Measurements from ENCODE around the gene WFIKKN1. TPM values are rescaled to one million over a fixed set of nuclear protein-coding genes. Genes with fewer than 3 reads are reported as not detected.

WFIKKN1 gene
- total and polyA plus RNA-seq, 2 of the 13 experiments (the other 11 are each of a cell fraction or from before 2014, with no cell fraction given) = 1.7 to 4.9 TPM

DNA sequence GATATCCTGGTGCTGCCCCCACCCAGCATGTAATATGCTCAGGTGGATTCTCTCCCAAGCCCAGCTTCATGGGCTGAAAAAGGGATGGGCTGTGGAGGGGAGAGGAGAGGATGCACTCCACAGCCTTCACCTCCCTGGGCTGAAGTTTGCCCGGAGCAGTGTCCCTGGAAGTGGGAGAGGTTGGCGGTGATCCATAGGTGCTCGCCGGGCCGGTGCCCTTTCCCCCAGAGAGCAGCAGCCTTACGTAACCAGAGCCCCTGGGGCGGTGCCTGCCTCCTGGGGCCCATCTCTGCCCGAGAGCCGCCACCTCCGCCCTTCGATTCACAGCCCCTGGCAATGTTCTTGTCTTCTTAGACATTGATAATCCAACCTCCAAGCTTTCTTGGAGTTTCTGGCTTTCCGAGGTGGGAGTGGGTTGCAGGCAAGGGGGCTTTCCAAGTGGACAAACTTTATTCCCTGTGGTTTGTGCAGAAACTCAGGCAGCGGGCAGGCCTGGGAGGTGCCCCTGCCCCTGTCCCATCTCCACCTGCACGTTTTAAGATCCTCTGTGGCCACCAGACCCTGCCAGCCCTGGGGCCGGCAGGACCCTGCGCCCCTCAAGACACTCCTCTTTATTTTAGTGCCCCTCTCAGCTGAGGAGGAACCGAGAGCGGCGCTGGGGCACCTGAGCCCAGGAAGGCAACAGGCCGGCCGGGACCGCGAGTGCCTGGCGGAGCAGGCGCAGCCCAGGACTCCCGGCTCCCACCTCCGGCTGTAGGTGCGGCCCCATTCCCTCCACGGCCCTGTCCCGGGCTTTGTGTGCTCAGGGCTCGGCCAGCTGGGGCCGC, 15.3 kb downstream of the WFIKKN1 start:
- Histone ChIP-seq H3K4me3 (replicated peaks in 1 of 3; ENCODE audit: insufficient read depth in 1 of 3, low read depth in 2 of 3, low read length in 3 of 3) (peak overlapping the region in 2 of 3 experiments; percentile 8 to 31; a peak in 1 of 6 replicates), H2AFZ (ENCODE audit: low read length) (no peak overlapping the region), H3K27me3 (ENCODE audit: control insufficient read depth in 1 of 2, insufficient read depth in 2 of 2, low read length in 2 of 2) (no peaks in the 10 kb centered on the region), H3K4me2 (ENCODE audit: low read depth, low read length) (peak overlapping the region; percentile 54), H3K36me3 (replicated peaks in 1 of 2; ENCODE audit: control insufficient read depth in 1 of 2, insufficient read depth in 2 of 2, low read length in 2 of 2) (no peaks in the 10 kb centered on the region), H3K4me1 (ENCODE audit: insufficient read depth, low read length) (peaks cover 78% of the 10 kb centered on the region), H3K9ac (ENCODE audit: insufficient read depth, low read depth, low read length) (peak overlapping the region; percentile 7; the same call in 1 of the 2 replicates), H3K9me3 (ENCODE audit: low read length) (no peaks in the 10 kb centered on the region), H3K79me2 (ENCODE audit: insufficient read depth, low read length) (peaks cover 31% of the 10 kb centered on the region), H3K27ac (ENCODE audit: extremely low read length, insufficient read depth, low read length) (peak overlapping the region; percentile 62), H4K20me1 (ENCODE audit: insufficient read depth, low read length) (peaks cover 4% of the 10 kb centered on the region; the same call in 1 of the 2 replicates)
- intact Hi-C loops (cut with micrococcal nuclease; ENCODE audit: unreplicated experiment) (loop anchor here (10.0 kb wide), 1 partner anchor 61 kb away; no protein-coding TSS in a partner anchor), in situ Hi-C loops (cut with HindIII; ENCODE audit: extremely low pct_ligation_motif_present, low pct_unique_long_range_greater_than_20kb) (no loop called here)
- ATAC-seq = peak; percentile 9; the same call in 2 of the 3 replicates
- CTCF ChIA-PET (ENCODE audit: low intra/inter-chr PET ratio, low total read pairs) = no interaction called here
- no TSS peak for BruUV-seq (replicated peaks)
- DNase-seq (ENCODE audit: low spot score) = peak; percentile 65
- peak; percentile 79 for FAIRE-seq
- 81% methylated on average over 20 of the region's 32 CpGs for WGBS (ENCODE audit: low lambda C conversion rate)
- POLR2A ChIA-PET = interaction anchor here (0.6 kb wide), 1 partner anchor 10 kb away, joined by 3 read pairs; the partner anchor contains the start of gene METTL26
- TF ChIP-seq, protein P1, sequence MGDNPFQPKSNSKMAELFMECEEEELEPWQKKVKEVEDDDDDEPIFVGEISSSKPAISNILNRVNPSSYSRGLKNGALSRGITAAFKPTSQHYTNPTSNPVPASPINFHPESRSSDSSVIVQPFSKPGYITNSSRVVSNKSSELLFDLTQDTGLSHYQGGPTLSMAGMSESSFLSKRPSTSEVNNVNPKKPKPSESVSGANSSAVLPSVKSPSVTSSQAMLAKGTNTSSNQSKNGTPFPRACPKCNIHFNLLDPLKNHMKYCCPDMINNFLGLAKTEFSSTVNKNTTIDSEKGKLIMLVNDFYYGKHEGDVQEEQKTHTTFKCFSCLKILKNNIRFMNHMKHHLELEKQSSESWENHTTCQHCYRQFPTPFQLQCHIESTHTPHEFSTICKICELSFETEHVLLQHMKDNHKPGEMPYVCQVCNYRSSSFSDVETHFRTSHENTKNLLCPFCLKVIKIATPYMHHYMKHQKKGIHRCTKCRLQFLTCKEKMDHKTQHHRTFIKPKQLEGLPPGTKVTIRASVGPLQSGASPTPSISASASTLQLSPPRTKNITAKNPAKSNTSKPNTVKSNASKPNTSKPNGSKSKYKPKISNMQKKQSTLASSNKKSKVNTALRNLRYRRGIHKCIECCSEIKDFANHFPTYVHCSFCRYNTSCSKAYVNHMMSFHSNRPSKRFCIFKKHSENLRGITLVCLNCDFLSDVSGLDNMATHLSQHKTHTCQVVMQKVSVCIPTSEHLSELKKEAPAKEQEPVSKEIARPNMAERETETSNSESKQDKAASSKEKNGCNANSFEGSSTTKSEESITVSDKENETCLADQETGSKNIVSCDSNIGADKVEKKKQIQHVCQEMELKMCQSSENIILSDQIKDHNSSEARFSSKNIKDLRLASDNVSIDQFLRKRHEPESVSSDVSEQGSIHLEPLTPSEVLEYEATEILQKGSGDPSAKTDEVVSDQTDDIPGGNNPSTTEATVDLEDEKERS (CRISPR knock-in tag; IDR thresholded peaks at IDR 0.05) = no peak
- TF ChIP-seq ZNF629 (CRISPR knock-in tag; conservative IDR thresholded peaks at IDR 0.05) (no peak), HOXA9 (CRISPR knock-in tag; IDR thresholded peaks at IDR 0.05; ENCODE audit: borderline replicate concordance) (no peak), GABPB1 (CRISPR knock-in tag; IDR thresholded peaks at IDR 0.05) (peak; percentile 45; the same call in 1 of the 2 replicates), ZNF562 (CRISPR knock-in tag; IDR thresholded peaks at IDR 0.05; ENCODE audit: borderline replicate concordance) (no peak), SATB2 (CRISPR knock-in tag; IDR thresholded peaks at IDR 0.05) (no peak), HNRNPL (IDR thresholded peaks at IDR 0.05; ENCODE audit: low read depth, low read length) (peak; percentile 91), ATAD3A (CRISPR knock-in tag; IDR thresholded peaks at IDR 0.05) (no peak), SALL2 (CRISPR knock-in tag; IDR thresholded peaks at IDR 0.05) (no peak), FOXJ3 (CRISPR knock-in tag; IDR thresholded peaks at IDR 0.05; ENCODE audit: borderline replicate concordance) (no peak), KDM1A (CRISPR knock-in tag; IDR thresholded peaks at IDR 0.05) (no peak), ZNF841 (CRISPR knock-in tag; IDR thresholded peaks at IDR 0.05; ENCODE audit: borderline replicate concordance) (no peak), CBX1 (IDR thresholded peaks at IDR 0.05; ENCODE audit: low read depth) (peak; percentile 4)
- TF ChIP-seq, protein P2, sequence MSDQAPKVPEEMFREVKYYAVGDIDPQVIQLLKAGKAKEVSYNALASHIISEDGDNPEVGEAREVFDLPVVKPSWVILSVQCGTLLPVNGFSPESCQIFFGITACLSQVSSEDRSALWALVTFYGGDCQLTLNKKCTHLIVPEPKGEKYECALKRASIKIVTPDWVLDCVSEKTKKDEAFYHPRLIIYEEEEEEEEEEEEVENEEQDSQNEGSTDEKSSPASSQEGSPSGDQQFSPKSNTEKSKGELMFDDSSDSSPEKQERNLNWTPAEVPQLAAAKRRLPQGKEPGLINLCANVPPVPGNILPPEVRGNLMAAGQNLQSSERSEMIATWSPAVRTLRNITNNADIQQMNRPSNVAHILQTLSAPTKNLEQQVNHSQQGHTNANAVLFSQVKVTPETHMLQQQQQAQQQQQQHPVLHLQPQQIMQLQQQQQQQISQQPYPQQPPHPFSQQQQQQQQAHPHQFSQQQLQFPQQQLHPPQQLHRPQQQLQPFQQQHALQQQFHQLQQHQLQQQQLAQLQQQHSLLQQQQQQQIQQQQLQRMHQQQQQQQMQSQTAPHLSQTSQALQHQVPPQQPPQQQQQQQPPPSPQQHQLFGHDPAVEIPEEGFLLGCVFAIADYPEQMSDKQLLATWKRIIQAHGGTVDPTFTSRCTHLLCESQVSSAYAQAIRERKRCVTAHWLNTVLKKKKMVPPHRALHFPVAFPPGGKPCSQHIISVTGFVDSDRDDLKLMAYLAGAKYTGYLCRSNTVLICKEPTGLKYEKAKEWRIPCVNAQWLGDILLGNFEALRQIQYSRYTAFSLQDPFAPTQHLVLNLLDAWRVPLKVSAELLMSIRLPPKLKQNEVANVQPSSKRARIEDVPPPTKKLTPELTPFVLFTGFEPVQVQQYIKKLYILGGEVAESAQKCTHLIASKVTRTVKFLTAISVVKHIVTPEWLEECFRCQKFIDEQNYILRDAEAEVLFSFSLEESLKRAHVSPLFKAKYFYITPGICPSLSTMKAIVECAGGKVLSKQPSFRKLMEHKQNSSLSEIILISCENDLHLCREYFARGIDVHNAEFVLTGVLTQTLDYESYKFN (CRISPR knock-in tag; conservative IDR thresholded peaks at IDR 0.05) = peak; percentile 81
- TF ChIP-seq, protein P3, sequence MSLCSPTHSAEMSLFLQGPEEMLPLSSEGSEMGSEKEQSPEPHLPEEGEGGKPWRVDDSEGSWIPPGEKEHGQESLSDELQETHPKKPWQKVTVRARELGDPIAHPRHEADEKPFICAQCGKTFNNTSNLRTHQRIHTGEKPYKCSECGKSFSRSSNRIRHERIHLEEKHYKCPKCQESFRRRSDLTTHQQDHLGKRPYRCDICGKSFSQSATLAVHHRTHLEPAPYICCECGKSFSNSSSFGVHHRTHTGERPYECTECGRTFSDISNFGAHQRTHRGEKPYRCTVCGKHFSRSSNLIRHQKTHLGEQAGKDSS (CRISPR knock-in tag; IDR thresholded peaks at IDR 0.05; ENCODE audit: borderline replicate concordance, low read depth) = no peak
